B cell (primary cell): ENCODE data around the gene RBPJ. TPM values are rescaled to one million over a fixed set of nuclear protein-coding genes. Genes with fewer than 3 reads are reported as not detected.

Experiments used
- ATAC-seq: fragments of 200-7000 bp; cut with Tn5 transposase; one replicate; pipeline ENCODE4 v1.10.0; 2021; ENCODE audit warnings: low read depth, mild to moderate bottlenecking, moderate number of reproducible peaks, moderate library complexity
- CTCF ChIA-PET: fragments of 350-600 bp; sonication (Branson Sonifier 250); formaldehyde crosslinking; loops from one replicate; lab custom pipeline; 2021; ENCODE audit warnings: antibody characterized with exemption, inconsistent platforms; lab: Charles Lee
- POLR2A ChIA-PET: fragments of 350-600 bp; sonication (Branson Sonifier 250); formaldehyde crosslinking; loops from one replicate; lab custom pipeline; 2021; ENCODE audit warnings: antibody characterized with exemption; lab: Charles Lee
- DNase-seq: peaks from one replicate; pipeline ENCODE4 v3.0.0; 2013
- H2AFZ ChIP-seq: 2 replicates; pipeline ENCODE4 v1.6.1; 2012; ENCODE audit warnings: mild to moderate bottlenecking, low read depth, low read length; ENCODE audit not compliant: insufficient read depth, poor library complexity, severe bottlenecking
- H3K27ac ChIP-seq, 2 donors: 1 replicate in 1 of 2; 2 replicates in 1 of 2; pipeline ENCODE4 v1.5.1; 2012 to 2013; ENCODE audit warnings: low read length in 2 of 2, mild to moderate bottlenecking in 2 of 2, moderate library complexity in 1 of 2
- H3K27me3 ChIP-seq, 4 experiments: fragments of 200-600 bp in 1 of 4; sonication (generic) in 1 of 4; replicated peaks in 1 of 4; 1 replicate in 2 of 4; 2 replicates in 2 of 4; pipeline versions ENCODE4 v1.6.1 to v1.7.0; 2013 to 2016; ENCODE audit warnings: low read length in 3 of 4, mild to moderate bottlenecking in 2 of 4, mixed read lengths in 1 of 4, moderate library complexity in 1 of 4; ENCODE audit not compliant: insufficient read depth in 4 of 4, control insufficient read depth in 3 of 4; ENCODE audit errors: control extremely low read depth in 1 of 4
- H3K36me3 ChIP-seq, 2 experiments: replicated peaks in 1 of 2; 1 replicate in 1 of 2; 2 replicates in 1 of 2; pipeline versions ENCODE4 v1.6.1 to v1.7.1; 2013; ENCODE audit warnings: low read length in 1 of 2; ENCODE audit not compliant: insufficient read depth in 2 of 2, control insufficient read depth in 1 of 2; ENCODE audit errors: control extremely low read depth in 1 of 2, extremely low read depth in 1 of 2
- H3K4me1 ChIP-seq, 2 donors: fragments of 200-600 bp in 1 of 2; sonication (generic) in 1 of 2; 1 replicate in 1 of 2; 2 replicates in 1 of 2; pipeline versions ENCODE4 v1.5.1 to v1.6.1; 2013 to 2017; ENCODE audit warnings: low read length in 2 of 2; ENCODE audit not compliant: control insufficient read depth in 2 of 2, insufficient read depth in 2 of 2
- H3K4me2 ChIP-seq: replicated peaks from 2 replicates; pipeline ENCODE3; 2012; ENCODE audit warnings: mild to moderate bottlenecking, low read depth, low read length; ENCODE audit not compliant: poor library complexity, severe bottlenecking
- H3K4me3 ChIP-seq, 5 experiments: fragments of 200-600 bp in 1 of 5; sonication (generic) in 1 of 5; 1 replicate in 3 of 5; 2 replicates in 2 of 5; pipeline versions ENCODE4 v1.5.1 to v1.7.0; 2011 to 2016; ENCODE audit warnings: low read length in 4 of 5, mild to moderate bottlenecking in 4 of 5, low read depth in 2 of 5, control low read depth in 1 of 5, moderate library complexity in 1 of 5; ENCODE audit not compliant: insufficient read depth in 1 of 5; ENCODE audit errors: control extremely low read depth in 1 of 5, extremely low read depth in 1 of 5
- H3K79me2 ChIP-seq: fragments of 200-600 bp; sonication (generic); one replicate; pipeline ENCODE4 v1.6.0; 2016; ENCODE audit warnings: low read length; ENCODE audit not compliant: control insufficient read depth, insufficient read depth
- H3K9ac ChIP-seq: fragments of 200-600 bp; sonication (generic); 2 replicates; pipeline ENCODE4 v1.6.1; 2017; ENCODE audit warnings: mild to moderate bottlenecking, low read length, moderate library complexity
- H3K9me3 ChIP-seq, 3 donors: one replicate each; pipeline versions ENCODE4 v1.6.1 to v1.7.1; 2013; ENCODE audit warnings: low read length in 2 of 3; ENCODE audit not compliant: control insufficient read depth in 2 of 3, insufficient read depth in 1 of 3; ENCODE audit errors: control extremely low read depth in 1 of 3
- H4K20me1 ChIP-seq: 2 replicates; pipeline ENCODE4 v1.6.0; 2012; ENCODE audit warnings: mild to moderate bottlenecking, low read length; ENCODE audit not compliant: insufficient read depth, control insufficient read depth, poor library complexity, severe bottlenecking
- H3K27ac Mint-ChIP-seq: one replicate; pipeline ENCODE4 v1.8.0; 2021; ENCODE audit warnings: mixed read lengths
- H3K27me3 Mint-ChIP-seq: one replicate; pipeline ENCODE4 v1.8.0; 2021; ENCODE audit warnings: mixed read lengths
- H3K4me1 Mint-ChIP-seq: one replicate; pipeline ENCODE4 v1.8.0; 2021; ENCODE audit warnings: mixed read lengths
- H3K4me3 Mint-ChIP-seq: one replicate; pipeline ENCODE4 v1.8.0; 2021; ENCODE audit warnings: mixed read lengths
- H3K9me3 Mint-ChIP-seq: one replicate; pipeline ENCODE4 v1.8.0; 2022; ENCODE audit warnings: mixed read lengths; ENCODE audit not compliant: insufficient read depth
- EZH2 ChIP-seq: IDR thresholded peaks from 2 replicates; pipeline ENCODE4 v1.6.1; 2012; ENCODE audit warnings: borderline replicate concordance, low read depth, mild to moderate bottlenecking, moderate library complexity, low read length; ENCODE audit not compliant: insufficient read depth, poor library complexity, severe bottlenecking
- WGBS: methylation state at CpG from one replicate; pipeline ENCODE4 v1.1.5; 2013; ENCODE audit warnings: missing lambda C conversion rate; ENCODE audit not compliant: insufficient coverage; 5-methylcytosine and 5-hydroxymethylcytosine counted together
- intact Hi-C: fragments of 100-400 bp; cut with micrococcal nuclease; formaldehyde crosslinking; loops from one replicate; pipeline ENCODE4 v1.10.0; 2022
- polyA plus RNA-seq: library from polyadenylated mRNA; depleted of rRNA; stranded (reverse); fragments of >200 nt; gene quantifications from 2 replicates; pipeline ENCODE4 v1.2.3, GENCODE V29; 2012
- total RNA-seq, 2 donors: library from RNA; stranded (reverse); fragments of 120-200 nt in 1 of 2; gene quantifications; 1 replicate in 1 of 2; 2 replicates in 1 of 2; pipeline versions ENCODE4 v1.2.3 to v1.2.4, GENCODE V29; 2013 to 2022
- TF ChIP-seq, protein P1 (sequence below): fragments of 200-600 bp; IDR thresholded peaks from one replicate; pipeline ENCODE4 v1.8.0; 2022; ENCODE audit warnings: antibody characterized with exemption, mild to moderate bottlenecking

Gene RBPJ
- total and polyA plus RNA-seq, 2 donors (not counting 1 experiment from before 2014, with no cell fraction given): 10.6 to 50.1 TPM

DNA sequence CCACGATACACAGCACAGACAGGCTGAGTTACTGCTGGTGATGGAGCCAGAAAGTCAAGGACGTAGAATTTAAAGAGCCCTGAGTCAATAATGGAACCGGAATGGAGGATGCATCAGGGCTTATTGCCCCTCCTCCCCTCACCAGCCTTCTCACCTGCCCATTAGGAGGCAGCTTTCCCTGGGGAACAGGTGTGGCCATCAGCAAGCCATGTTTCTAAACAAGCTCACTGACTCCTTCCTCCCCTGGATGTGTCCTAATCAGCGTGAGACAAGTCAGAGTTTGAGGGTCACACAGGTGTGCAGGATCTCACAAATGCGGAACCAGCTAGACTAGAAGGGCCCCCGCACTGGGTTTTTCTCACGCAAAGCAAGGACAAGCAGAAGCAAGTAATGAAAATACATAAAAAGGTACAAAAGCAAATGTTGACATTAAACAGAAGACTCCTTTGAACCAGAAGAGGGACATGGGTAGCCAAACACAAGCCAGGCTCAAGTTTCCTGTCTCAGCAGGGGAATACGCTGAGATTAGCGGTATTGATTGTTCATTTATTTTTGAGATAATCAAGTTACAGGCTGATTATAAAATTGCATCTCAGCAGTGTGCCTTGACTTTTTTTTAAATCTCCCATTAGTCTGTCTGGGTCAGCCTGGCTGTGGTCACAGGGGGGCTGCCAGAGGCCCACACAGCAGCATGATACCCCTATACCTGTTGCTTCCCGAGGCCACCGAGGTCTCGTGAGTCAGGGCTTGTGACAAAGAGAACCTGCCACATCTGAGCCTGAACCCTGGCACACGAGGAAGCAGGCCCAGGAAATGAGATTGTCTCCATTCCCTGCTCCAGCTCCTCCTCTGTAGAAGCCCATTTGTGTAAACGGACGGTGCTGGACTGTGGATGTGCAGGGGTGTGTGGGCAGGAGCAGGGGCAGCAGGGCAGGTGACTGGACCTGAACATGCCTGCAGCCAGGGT is 132.0 kb downstream of the RBPJ start:
- no peaks in the 10 kb centered on the region for H3K4me1 Mint-ChIP-seq
- no peak overlapping the region for H3K4me3 Mint-ChIP-seq
- no peak overlapping the region for H3K27ac ChIP-seq
- 94% methylated on average over 14 of the region's 15 CpGs for WGBS
- CTCF ChIA-PET: interaction anchor here (0.7 to 1.3 kb wide), 3 partner anchors 8 to 557 kb away, joined by 3 to 5 read pairs (median 3); no protein-coding TSS in a partner anchor
- POLR2A ChIA-PET: no interaction called here
- H3K9me3 Mint-ChIP-seq: no peaks in the 10 kb centered on the region
- H3K4me2 ChIP-seq: no peak overlapping the region
- H3K27ac Mint-ChIP-seq: no peak overlapping the region
- H3K27me3 ChIP-seq: peaks cover 0 to 2% (median 0%) of the 10 kb centered on the region in 4 experiments
- ATAC-seq (no peak), DNase-seq (no peak)
- H3K79me2 ChIP-seq: no peaks in the 10 kb centered on the region
- no peaks in the 10 kb centered on the region for H3K36me3 ChIP-seq
- no peak overlapping the region for H2AFZ ChIP-seq
- no peak overlapping the region for H3K9ac ChIP-seq
- no peaks in the 10 kb centered on the region for H4K20me1 ChIP-seq
- no peaks in the 10 kb centered on the region for H3K4me1 ChIP-seq
- peaks cover 16% of the 10 kb centered on the region for H3K27me3 Mint-ChIP-seq
- intact Hi-C loops: no loop called here
- peaks cover 1 to 4% (median 3%) of the 10 kb centered on the region in 3 donors for H3K9me3 ChIP-seq
- no peak overlapping the region for H3K4me3 ChIP-seq
- no peak for TF ChIP-seq EZH2
- TF ChIP-seq, protein P1, sequence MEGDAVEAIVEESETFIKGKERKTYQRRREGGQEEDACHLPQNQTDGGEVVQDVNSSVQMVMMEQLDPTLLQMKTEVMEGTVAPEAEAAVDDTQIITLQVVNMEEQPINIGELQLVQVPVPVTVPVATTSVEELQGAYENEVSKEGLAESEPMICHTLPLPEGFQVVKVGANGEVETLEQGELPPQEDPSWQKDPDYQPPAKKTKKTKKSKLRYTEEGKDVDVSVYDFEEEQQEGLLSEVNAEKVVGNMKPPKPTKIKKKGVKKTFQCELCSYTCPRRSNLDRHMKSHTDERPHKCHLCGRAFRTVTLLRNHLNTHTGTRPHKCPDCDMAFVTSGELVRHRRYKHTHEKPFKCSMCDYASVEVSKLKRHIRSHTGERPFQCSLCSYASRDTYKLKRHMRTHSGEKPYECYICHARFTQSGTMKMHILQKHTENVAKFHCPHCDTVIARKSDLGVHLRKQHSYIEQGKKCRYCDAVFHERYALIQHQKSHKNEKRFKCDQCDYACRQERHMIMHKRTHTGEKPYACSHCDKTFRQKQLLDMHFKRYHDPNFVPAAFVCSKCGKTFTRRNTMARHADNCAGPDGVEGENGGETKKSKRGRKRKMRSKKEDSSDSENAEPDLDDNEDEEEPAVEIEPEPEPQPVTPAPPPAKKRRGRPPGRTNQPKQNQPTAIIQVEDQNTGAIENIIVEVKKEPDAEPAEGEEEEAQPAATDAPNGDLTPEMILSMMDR: no peak

DNA sequence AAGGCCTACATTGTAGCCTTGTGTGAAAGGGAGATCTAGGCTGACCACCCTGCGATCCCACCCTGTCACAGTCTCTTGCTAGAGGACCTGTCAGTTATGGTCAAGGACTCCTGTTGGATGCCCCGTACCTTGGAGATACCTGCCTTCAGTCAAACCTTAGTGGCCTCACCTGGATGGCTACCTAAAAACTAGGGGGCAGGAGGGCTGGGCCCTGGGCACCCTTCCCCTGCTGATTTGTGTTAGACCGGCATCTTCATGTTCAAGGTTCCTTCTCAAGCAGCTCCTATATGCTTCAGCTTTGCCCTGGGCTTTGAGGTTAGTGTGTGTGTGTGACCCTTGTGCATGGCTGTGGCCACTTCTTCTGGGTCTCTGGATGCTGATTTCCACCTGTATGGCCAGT is 134.1 kb downstream of the RBPJ start:
- no peak overlapping the region for H3K27ac Mint-ChIP-seq
- Histone ChIP-seq H3K79me2 (no peaks in the 10 kb centered on the region), H4K20me1 (no peaks in the 10 kb centered on the region), H3K9me3 (peaks cover 0 to 4% (median 3%) of the 10 kb centered on the region in 3 donors), H3K4me2 (no peak overlapping the region), H3K36me3 (no peaks in the 10 kb centered on the region), H3K4me1 (peaks cover 3 to 4% of the 10 kb centered on the region in 2 donors), H3K4me3 (no peak overlapping the region), H3K27me3 (peaks cover 0 to 2% (median 0%) of the 10 kb centered on the region in 4 experiments), H3K27ac (no peak overlapping the region), H3K9ac (no peak overlapping the region), H2AFZ (no peak overlapping the region)
- ATAC-seq (no peak), DNase-seq (no peak)
- intact Hi-C loops: no loop called here
- ChIA-PET CTCF (interaction anchor here (0.8 to 9.7 kb wide), 2 partner anchors 44 to 553 kb away, joined by 3 to 125 read pairs; no protein-coding TSS in a partner anchor), POLR2A (no interaction called here)
- 97% methylated on average over 2 of the region's 3 CpGs for WGBS
- peaks cover 4% of the 10 kb centered on the region for H3K4me1 Mint-ChIP-seq
- H3K9me3 Mint-ChIP-seq: no peaks in the 10 kb centered on the region
- peaks cover 12% of the 10 kb centered on the region for H3K27me3 Mint-ChIP-seq
- H3K4me3 Mint-ChIP-seq: no peak overlapping the region
- TF ChIP-seq EZH2: no peak
- TF ChIP-seq, protein P1: no peak
